Inferior parietal cortex (tissue), 1 donor: ENCODE data around the gene MTAP.
A peak's percentile ranks its signal among the peaks of the same experiment; 100 is the strongest.

Source experiments
- DNase-seq: peaks from one replicate; pipeline ENCODE4 v3.0.0-alpha.2; 2016; ENCODE audit errors: extremely low spot score

MTAP gene

DNA sequence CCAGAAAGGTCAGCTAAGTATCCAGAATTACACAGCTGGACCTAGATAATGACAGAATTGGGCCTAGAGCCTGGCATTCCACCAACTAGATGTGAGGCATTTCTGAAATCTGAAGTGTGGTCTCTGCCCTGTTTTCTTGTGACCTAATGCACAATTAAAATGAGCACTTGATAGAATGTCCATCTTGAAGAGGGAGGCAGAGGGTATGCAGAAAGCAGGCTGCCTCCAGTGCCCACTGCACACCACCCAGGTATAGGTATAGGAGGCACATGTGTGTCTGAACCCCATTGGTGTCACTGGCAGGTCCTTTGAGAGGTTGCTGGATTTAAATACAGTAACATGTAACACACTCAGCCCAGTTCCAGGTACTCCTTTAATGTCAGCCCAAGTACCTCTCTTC, 2.4 kb downstream of the MTAP start:
- DNase-seq, result no peak

DNA sequence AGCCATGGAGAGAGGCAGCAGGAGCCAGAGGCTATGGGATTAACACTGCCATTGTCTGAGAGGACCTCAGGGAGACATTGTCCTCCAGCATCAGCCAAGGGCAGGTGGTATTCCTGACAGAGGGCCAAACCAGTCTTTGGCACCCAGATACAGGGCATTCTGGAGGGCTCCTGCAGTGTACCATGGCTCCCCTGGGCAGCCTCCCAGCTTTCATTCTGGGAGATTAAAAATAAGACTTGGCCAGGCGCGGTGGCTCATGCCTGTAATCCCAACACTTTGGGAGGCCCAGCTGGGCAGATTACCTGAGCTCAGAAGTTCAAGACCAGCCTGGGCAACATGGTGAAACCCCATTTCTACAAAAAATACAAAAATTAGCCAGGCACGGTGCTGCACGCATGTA, 4.2 kb downstream of the MTAP start:
- no peak for DNase-seq

DNA sequence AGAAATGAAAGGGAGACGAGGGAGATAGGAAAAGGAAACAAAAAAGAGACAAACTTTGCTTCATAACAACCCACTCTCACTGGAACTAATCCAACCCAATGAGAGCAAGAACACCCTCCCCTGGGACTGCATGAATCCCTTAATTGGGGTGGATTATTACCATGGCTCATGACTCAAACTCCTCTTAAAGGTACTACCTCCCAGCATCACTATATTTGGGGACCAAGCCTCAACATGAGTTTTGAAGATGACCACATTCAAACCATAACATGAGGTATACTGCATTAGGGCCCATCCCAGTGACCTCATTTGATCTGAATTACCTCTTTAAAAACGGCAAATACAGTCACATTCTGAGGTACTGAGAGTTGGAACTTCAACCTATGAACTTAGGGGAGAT, 8.0 kb downstream of the MTAP start:
- no peak for DNase-seq

DNA sequence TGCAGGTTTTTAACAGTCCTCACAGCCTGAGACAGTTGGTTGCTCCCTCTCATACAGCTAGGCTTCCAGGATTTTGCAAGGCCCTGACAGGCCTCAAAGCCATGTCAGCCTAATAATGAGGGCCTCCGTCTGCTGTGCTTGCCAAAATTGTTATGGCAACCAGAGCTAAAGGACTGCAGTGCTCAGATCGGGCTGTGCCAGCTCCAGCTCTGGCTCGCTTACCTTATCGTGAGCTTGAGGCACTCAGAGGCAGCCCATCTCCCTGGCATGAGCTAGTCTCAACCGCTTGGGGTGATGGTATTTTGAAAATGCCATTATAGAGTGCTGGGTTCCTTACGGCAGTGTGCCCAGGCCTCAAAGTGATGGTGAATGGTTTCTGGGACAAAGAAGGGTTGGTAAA, 8.4 kb downstream of the MTAP start:
- no peak for DNase-seq

DNA sequence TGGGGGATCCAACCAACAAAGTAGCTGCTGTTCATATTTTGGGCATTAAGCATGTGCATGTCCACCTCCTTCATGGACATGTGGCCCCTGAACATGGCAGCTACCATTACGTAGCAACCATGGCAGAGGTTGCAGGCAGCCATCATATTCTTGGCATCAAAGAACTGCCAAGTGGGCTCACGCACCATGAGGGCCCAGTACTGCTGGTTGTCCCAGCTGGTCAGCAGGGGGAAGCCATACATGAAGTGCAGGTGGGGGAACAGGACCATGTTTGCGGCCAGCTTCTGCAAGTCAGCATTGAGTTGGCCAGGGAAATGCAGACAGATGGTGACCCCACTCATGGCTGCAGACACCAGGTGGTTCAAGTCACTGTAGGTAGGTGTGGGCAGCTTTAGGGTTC, 9.5 kb downstream of the MTAP start:
- DNase-seq, result no peak

DNA sequence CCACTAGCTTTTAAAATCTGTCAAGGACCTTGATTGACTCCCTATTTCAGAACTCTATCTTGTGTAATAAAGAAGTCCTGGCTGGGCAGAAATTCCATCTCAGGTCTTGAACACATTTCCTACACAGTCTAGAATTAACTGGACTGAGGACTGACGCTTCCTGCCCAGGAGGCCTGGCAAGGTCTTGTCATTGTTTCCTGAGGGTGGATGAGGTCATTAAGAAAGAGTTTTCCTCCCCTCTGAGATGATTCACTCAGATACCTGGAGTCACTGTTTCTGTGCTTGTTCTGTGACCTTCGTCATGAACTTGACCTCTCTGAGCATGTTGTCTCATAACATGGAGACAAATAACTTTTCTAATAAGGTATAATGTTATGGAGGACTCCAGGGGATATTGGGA, 10.0 kb downstream of the MTAP start:
- DNase-seq, result no peak

DNA sequence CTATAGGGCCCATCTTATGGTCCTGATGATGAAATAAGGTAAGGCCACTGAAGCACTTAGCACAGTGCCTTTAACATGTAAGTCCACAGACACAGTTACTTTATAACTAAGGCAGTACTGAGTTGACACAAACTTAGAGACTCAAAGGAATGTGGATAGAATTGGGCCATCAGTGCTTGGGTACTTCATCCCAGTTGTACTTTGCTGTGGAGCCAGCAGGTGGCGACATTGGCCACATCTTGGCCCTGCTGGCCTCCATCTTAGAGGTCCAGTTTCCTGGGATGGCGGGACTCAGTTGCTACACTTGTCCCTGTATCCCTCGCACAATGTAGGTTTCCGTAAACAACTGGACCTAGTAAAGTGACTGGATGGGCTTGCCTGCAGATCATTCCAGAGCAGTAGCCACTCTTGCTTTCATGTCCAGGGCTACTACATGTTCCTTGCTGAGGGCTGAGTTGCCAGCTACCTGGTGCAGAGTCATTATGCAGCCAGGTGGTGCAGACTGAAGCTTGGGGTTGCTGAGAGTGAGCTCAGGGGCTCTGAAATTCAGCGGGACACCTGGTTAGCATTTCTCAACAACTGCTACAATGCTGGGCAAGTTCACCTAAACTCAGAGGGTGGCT, 10.6 kb downstream of the MTAP start:
- peak; percentile 81 for DNase-seq

DNA sequence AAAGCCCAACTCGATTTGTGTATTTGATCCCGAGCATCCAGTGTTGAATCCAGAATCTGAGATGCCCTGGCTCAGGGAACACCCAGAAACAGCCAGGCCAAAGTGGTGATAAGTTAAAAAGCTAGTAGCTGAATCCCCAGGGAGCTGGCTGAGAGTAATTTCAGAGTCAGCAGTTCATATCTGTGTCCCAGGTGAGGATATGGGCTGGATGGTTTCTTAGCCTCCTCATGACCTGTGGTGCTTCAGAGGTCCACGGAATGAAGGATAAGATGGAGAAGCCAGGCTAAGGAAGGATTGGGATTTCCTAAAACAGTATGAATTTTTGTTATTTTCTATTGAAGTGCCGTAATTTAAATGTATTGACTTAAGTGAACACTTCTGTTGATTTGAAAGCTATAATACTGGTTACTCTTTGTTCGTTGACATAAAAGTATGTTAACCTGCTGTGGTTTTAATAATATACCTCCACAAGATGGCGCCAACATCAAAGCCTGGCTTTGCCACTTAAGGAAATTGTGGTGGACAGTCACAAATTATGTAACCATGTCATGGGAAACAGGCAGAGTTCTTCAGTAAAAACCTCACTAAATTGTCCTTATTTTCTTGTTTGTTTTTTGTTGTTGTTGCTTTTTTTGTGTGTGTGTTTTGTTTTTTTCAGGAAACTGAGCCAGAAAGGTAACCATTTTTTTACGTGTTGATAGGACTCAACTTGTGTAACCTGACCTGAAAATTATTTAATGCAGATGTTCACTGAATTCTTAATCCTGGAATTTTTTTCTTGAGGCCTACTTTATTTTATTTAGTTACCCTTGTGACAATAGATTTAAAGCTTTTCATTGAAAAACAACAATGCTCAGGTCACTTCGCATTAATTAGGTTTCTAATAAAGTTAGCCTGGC, 11.4 kb downstream of the MTAP start:
- peak; percentile 94 for DNase-seq

DNA sequence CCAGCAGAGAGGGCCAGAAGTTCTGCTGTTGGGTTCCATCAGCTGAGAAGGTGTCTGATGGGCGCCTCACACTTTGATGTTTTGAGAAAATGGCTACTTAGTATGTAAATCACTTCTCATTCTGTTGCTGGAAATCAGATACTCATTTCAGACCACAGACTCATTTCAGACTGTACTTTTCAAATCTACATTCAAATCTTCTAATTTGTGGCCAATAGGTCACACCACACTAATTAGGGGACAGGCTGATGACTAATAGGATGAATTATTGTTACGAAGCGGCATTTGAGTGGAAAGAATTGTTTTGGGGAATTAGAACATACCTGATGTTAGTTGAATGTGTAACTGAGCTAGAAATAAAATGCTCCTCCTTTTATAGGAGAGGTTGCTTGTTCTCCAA, 13.2 kb downstream of the MTAP start:
- no peak for DNase-seq

DNA sequence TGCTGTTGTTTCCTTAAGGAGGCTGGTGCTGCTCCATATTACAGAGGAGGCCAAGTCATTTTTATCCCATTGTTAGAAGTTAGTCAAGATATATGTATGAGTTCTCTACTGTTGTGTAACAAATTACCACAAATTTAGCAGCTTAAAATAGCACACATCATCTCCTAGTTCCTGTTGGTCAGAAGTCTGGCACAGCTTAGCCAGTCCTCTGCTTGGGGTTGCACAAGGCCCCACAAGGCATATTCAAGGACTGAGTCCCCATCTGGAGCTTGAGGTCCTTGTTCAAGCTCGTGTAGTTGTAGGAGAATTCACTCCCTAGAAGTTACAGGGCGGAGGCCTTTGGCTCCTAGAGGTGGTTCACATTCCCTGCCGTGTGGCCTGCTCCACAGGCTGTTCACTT, 14.7 kb downstream of the MTAP start:
- no peak for DNase-seq

DNA sequence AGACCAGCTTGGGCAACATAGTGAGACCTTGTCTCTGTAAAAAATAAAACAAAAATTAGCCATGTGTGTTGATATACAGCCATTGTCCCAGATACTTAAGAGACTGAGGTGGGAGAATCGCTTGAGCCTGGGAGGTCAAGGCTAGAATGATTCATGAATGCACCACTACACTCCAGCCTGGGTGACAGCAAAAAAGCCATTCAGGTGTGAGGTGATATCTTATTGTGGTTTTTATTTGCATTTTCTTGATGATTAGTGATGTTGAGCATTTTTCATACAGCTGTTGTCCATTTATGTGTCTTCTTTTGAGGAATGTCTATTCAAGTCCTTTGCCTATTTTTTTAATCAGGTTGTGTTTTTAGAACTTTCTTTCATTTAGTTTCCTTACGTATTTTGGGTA, 23.2 kb downstream of the MTAP start:
- DNase-seq, result no peak

DNA sequence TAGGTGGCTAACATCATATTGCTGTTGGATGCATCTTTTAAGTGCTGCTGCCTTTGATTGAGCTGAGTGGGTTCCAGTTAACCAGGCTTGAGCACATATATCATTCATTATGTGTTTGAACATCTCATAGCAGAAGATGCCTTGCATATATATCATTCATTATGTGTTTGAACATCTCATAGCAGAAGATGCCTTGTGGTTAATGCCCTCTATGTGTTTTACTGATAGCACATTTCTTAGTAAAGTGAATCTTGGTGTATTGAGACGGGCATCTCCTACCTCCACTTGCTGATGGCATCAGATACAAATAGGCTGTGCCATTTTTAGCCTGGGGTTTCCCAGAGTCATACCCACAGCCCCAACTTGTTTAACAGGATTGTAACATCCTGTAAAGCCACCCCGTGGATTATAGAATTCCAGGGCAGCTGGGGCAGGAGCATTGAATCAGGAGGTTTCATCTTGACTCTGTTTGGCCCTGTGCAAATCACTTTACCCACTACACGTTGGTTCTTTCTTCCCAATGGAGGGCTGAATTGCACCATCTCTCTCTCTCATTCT, 26.5 kb downstream of the MTAP start:
- no peak for DNase-seq

DNA sequence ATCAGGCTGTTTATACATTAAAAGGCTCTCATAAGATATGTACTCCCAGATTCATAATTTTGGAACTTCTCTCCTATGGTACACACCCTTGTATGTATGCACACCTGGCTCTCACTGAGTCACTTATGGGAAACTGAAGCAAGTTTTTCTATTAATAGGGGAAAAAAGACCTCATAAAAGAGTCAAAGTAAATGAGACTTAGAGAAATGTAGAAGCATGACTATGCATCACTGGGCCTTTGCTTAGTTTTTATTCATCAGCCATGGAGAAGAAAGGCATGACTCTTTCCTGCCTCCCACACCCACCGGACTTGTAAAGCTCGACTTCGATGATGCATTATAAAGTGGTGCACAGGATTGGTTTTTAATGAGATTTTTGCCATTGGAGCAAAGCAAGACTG, 28.2 kb downstream of the MTAP start:
- DNase-seq, result no peak

DNA sequence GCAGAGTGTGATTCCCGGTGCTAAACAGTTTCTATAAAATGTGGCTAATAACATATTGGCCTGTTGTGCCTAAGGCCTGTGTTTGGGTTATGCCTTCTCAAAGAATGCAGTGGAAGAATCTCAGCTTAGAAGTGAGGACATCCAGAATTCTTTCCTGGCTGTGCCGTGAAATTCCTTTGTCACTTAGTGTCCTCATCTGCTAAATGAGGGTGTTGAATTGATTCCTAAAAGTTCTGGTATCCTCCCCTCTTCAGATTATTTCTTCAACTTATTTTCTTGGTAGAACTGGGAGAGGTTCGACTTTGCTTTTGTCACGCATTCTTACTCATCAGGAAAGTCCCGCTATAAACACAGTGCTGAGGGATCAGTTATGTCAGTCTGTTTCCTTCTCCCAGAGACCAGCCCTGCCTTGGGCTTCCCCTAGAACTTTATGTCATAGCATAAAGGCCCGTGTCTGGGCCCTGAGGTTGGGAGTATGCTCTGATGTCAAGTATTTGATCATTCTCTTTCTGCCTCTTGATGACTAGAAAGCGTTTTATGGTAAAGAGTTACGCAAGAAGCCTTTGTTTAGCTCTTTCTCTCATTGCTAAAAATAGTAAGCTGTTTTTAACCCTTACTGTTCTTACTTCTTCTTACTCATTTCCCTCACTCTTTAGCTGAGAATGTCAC, 29.5 kb downstream of the MTAP start:
- no peak for DNase-seq

DNA sequence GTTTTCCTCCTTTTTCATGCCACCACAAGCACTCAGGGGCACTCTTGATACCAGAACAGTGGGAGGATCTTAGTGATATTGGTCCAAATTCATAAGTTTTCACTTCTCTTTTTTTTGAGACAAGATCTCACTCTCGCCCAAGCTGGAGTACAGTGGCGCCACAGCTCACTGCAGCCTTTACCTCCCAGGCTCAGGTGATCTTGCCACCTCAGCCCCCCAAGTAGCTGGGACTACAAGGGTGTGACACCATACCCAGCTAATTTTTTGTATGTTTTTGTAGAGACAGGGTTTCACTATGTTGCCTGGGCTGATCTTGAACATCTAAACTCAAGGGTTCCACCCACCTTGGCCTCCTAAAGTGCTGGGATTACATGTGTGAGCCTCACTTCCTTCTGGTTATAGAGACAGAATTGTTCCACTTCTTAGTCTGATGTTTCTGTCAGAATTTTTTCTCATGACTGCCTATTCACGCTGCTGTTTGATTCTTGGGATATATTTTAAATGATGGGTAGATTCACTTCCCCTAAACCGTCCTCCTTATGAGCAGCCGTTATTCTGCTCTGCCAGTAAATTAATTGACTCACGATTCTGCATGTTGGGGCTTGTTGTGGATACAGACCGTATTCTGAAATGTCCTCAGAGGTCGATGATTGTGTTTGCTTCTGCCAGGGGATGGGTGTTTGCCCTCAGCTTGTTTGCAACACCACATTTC, 30.8 kb downstream of the MTAP start:
- DNase-seq, result no peak

DNA sequence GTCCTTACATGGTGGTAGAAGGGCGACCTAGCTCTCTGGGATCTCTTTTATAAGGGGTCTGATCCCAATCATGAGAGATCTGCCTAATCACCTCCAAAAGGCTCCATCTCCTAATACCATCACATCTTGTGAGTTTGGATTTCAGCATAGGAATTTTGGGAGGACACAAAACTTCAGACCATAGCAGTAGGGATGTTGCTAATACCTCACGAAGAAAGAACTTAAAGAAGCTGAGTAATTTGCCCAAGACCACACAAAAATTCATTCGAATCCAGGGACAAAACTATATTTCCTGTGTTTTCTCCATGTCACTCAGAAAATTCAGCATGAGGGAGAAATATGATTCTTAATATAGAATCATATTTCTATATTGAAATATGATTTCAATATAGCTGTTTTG, 32.7 kb downstream of the MTAP start:
- DNase-seq, result no peak

DNA sequence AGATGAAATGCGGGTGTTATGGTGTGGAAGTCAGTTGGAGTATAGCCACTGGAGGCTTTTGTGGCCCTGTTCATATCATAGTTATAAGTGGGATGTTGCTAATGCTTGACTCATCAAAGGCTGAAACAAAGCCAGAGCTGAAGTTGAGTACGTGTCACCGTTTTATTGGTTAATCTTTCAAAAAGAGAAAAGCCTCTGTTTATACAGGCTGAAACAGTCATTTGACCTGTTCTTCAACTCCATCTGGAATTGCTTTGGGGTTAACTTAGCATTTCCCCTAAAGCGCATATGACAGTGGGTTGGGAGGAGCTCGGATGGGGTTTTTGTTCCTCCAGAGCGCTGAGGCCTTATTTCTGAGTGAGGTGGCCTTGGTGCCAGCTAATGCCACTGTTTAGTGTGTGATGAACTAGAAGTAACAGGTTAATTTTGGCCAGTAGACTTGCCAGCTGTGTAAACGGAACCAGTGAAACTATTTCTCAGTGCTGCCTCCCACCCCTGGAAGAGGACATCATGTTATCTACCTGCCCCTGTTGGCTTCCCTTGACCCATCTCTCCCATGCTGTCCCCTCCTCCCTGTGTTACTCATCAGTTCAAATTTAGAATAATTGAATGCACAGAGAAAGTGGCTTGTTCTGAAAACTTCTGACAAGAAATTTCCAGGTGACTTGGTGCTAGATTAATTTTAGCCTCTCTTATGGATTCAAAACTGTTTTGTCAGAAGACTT, 34.2 kb downstream of the MTAP start:
- DNase-seq, result no peak

DNA sequence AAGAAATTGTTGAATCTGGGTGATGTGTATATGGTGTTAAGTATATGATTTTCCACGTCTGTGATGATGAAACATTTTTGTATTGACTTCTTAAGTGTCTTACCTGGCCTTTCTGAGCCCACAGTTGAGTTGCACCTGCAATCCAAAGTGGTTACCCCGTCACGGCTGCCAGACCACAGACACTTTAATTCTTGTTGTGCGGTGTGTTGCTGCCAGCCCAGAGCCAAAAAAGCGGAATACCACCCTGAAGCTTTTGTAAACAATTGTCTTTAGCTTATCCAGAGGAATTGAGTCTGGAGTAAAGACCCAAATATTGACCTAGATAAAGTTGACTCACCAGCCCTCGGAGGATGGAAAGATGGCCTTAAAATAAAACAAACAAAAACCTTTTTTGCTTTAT, 35.1 kb downstream of the MTAP start:
- no peak for DNase-seq

DNA sequence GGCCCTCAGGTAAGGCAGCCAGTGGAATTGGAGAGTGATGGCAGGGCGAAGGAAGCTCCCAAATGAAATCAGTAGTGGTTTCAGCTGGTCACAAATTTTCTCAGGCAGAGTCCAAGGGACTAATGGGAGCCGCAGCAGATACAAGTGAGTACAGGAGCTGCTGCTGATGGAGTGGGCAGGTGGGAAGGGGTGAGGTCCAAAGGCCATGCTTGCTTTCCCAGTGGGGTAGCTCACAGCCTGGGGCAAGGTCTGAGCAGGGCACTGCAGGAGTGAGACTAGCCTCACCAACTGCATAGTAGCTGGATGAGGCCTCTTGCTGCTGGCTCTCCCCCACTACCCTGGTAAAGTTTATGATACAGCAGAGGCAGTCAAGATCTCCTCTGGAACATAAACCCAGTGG, 38.2 kb downstream of the MTAP start:
- no peak for DNase-seq

DNA sequence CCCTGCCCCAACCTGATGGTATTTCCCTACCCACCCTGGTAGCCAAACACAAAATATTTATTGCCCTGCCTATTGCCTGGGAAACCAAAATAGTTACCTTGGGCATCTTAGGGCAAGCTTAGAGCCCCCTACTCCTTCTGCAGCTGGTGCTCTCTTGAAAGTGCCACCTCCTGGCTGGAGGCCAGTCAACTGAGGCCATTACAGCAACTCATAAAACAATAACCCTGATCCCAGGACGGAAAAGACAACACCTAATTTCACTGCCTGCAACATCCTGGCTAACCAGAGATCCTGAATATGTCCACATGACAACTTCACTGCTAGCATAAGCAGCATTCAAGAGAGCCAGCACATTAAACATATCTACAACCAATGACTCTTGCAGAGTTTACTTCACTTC, 38.7 kb downstream of the MTAP start:
- no peak for DNase-seq

DNA sequence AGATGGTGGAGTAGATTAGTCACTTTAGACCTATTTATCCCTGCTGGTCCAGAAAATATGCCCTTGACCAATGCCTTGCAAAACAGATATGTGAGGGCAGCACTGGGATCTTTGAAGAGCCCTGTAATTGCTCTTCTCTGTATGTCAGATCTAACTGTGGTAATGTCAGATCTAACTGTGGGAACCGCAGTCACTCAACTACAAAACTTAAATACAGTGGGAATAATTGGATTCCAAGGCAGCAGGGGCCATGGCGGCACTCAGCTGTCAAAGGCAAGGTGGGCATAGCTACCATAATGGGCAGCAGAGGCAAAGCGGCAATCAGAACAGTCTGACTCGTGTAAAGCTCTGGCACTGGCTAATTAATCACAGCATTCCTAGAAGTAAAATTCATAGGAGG, 46.2 kb downstream of the MTAP start:
- no peak for DNase-seq
